IgD-negative memory B cell (primary cell): ENCODE results near the gene ZNF169. TPM values are rescaled to one million over a fixed set of nuclear protein-coding genes. Genes with fewer than 3 reads are reported as not detected.
"Not testable (repeated sequence)": the region's sequence is repeated elsewhere in the genome, so short reads cannot be mapped to it uniquely, and the experiment has no call there.

Source experiments
- H3K27ac Mint-ChIP-seq, 3 donors: one replicate each; pipeline ENCODE4 v1.8.0; 2020 to 2022; ENCODE audit warnings: mild to moderate bottlenecking in 3 of 3, mixed read lengths in 3 of 3, moderate library complexity in 1 of 3
- H3K27me3 Mint-ChIP-seq: one replicate; pipeline ENCODE4 v1.8.0; 2021; ENCODE audit warnings: mixed read lengths
- H3K36me3 Mint-ChIP-seq: one replicate; pipeline ENCODE4 v1.8.0; 2020; ENCODE audit warnings: mild to moderate bottlenecking, mixed read lengths
- H3K4me1 Mint-ChIP-seq, 3 donors: one replicate each; pipeline ENCODE4 v1.8.0; 2020 to 2022; ENCODE audit warnings: mixed read lengths in 3 of 3, mild to moderate bottlenecking in 1 of 3
- H3K4me3 Mint-ChIP-seq, 4 donors: one replicate each; pipeline ENCODE4 v1.8.0; 2020 to 2022; ENCODE audit warnings: mild to moderate bottlenecking in 4 of 4, mixed read lengths in 4 of 4, moderate library complexity in 3 of 4
- H3K9me3 Mint-ChIP-seq, 3 donors: one replicate each; pipeline ENCODE4 v1.8.0; 2020 to 2021; ENCODE audit warnings: mixed read lengths in 3 of 3, mild to moderate bottlenecking in 1 of 3
- polyA plus RNA-seq: library from polyadenylated mRNA; unstranded; fragments of 300-500 nt; fragmentation: Illumina TruSeq; gene quantifications from one replicate; pipeline ENCODE4 v1.2.3, GENCODE V29; 2021

ZNF169 gene
- polyA plus RNA-seq, 1 donor from 2014 or later, result 3.2 TPM

- not testable (repeated sequence) for H3K9me3 Mint-ChIP-seq, H3K27ac Mint-ChIP-seq, H3K4me1 Mint-ChIP-seq, H3K27me3 Mint-ChIP-seq, H3K36me3 Mint-ChIP-seq, H3K4me3 Mint-ChIP-seq
Measured at GRCh38 chr9:94315034-94315984, 56.2 kb downstream of the ZNF169 start.

DNA sequence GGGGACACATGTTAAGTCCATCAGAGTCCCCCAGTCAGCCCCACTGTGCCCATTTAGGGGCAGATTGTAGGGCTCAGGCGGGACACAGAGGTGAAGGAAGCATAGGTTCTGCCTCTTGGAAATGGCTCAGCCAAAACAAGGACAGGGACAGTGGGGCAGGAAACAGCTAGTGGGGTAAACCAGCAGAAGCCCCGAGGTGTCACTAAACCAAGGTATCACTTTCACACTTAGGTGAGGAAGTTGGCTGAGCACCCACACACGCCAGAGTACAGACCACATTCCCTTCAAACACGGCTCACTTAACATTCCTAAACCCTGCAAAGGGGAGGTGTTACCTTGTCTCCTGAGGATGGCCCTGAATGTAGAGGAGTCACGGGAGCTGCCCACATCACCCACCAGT, 57.1 kb downstream of the ZNF169 start:
- not testable (repeated sequence) for H3K9me3 Mint-ChIP-seq, H3K27ac Mint-ChIP-seq, H3K4me1 Mint-ChIP-seq, H3K36me3 Mint-ChIP-seq, H3K27me3 Mint-ChIP-seq, H3K4me3 Mint-ChIP-seq

DNA sequence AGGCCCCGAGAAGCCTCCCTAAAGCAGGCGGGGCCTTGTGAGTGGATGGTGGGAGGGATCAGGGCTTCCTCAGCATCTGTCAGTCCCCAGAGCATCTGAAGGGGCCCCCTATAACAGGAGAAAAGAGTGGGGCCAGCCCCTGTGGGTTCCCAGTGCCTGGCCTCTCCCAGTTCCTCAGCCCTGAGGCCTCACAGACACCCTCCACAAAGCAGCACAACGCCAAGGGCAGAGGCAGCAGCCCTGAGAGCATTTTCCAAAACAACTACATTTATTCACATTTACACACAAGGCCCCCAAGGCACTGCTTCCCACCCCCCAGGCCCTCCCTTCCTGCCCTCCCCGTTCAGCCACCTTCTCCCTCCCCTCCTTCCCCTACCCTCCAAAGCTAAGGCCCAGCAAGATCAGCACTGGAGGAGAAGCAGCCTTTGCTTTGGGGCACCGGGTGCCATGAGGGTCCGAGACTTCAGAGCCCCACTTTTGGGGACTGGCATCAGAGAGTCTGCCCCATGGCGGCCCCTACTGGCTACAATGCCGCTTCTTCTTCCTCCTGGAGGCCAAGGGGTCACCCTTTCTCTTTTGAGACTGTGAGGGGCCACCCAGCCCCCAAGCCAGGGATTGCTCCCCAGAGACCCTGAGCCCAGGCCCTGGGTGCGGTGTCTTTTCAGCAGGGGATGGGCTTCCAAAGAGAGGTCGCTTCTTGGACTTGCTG, 59.0 kb downstream of the ZNF169 start:
- not testable (repeated sequence) for H3K4me3 Mint-ChIP-seq, H3K27ac Mint-ChIP-seq, H3K36me3 Mint-ChIP-seq, H3K27me3 Mint-ChIP-seq, H3K9me3 Mint-ChIP-seq, H3K4me1 Mint-ChIP-seq

DNA sequence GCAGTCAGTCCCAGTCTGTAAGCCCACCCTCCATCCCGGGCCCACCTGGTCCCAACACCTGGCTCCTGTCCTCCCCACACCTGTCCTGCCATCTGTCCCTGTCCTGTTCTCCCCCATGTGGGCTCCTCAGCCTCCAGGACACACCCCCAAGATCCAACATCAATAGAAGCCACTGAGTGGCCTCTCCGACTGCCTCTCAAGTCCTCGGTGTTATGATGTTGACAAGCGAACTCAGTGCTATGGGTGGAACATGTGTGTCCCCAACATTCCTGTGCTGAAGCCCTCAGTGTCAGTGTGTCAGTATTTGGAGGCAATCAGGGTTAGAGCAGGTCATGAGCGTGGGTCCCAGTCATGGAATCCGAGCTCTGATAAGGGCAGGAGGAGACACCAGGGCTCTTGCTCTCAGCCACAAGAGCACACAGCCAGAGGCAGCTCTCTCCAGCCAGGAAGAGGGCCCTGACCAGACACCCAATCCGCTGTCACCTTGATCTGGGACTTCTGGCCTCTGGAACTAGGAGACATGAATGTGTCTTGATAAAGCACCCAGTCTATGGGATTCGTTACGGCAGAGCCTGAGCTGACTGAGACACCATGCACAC, 63.3 kb downstream of the ZNF169 start:
- not testable (repeated sequence) for H3K36me3 Mint-ChIP-seq, H3K4me1 Mint-ChIP-seq

DNA sequence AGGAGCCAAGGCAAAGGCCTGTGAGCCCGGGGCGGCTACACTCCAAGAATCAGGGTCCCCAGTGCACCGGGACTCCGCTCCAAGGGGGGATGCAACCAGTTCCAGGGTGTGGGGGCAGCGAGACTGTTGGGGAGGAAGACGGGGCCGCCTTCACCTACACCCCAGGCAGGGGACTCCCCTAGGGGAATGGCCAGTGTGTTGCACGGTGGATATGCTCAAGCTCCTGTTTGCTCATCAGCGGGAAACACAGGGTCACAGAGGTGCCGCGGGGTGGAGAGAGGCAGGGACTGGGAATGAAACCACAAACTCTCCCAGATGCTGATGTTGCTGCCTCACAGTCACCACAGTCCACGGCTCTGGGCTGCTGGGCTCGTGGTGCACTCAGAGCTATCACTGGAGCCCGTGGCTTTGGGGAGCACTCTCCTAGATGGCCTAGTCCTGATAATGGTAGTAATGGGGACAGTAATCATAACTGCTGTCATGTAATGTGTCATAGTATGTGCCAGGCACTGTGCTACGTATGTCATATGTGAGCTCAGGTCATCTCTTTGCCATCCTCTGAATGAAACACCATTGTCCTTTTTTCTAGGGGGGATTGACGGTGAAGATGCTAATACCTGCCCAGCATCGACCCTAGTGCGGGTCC, 64.2 kb downstream of the ZNF169 start:
- not testable (repeated sequence) for H3K4me1 Mint-ChIP-seq, H3K27ac Mint-ChIP-seq, H3K4me3 Mint-ChIP-seq, H3K9me3 Mint-ChIP-seq, H3K36me3 Mint-ChIP-seq, H3K27me3 Mint-ChIP-seq

More for the DNA sequence above, 63.3 kb downstream of the ZNF169 start:
- H3K4me3 Mint-ChIP-seq, H3K9me3 Mint-ChIP-seq, H3K27ac Mint-ChIP-seq, H3K27me3 Mint-ChIP-seq: not testable (repeated sequence)

- not testable (repeated sequence) for H3K27ac Mint-ChIP-seq, H3K4me1 Mint-ChIP-seq, H3K36me3 Mint-ChIP-seq, H3K4me3 Mint-ChIP-seq, H3K9me3 Mint-ChIP-seq, H3K27me3 Mint-ChIP-seq
Measured at GRCh38 chr9:94325583-94325982, 66.5 kb downstream of the ZNF169 start.

- H3K36me3 Mint-ChIP-seq, H3K4me1 Mint-ChIP-seq, H3K9me3 Mint-ChIP-seq, H3K27me3 Mint-ChIP-seq, H3K27ac Mint-ChIP-seq: not testable (repeated sequence)
- peak within 1 kb of the TSS in 1 of 4 donors; percentile 84 for H3K4me3 Mint-ChIP-seq
Measured at GRCh38 chr9:94328544-94328943, 69.4 kb downstream of the ZNF169 start, which contains the start of gene NUTM2F. TSS of gene NUTM2F (minus strand) at chr9:94328644. CDS start at chr9:94328623, 21 bp downstream.

DNA sequence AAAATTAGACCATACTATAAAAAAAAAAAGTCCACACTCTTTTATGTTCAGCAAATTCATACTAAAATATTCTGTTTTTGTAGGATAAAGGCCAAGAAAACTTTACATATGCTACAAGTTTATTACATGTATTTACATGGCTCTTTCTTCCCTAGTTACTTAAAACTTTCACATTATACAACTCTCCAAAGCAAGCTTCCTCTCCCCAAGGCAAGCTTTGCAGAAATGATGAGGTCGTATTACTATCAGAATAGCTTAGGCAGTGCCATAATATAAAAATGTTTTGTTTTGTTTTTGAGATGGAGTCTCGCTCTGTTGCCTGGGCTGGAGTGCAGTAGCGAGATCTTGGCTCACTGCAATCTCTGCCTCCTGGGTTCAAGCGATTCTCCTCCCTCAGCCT, 77.3 kb downstream of the ZNF169 start:
- not testable (repeated sequence) for H3K4me3 Mint-ChIP-seq, H3K27ac Mint-ChIP-seq, H3K27me3 Mint-ChIP-seq, H3K36me3 Mint-ChIP-seq, H3K9me3 Mint-ChIP-seq, H3K4me1 Mint-ChIP-seq

- not testable (repeated sequence) for H3K4me3 Mint-ChIP-seq, H3K9me3 Mint-ChIP-seq, H3K36me3 Mint-ChIP-seq, H3K4me1 Mint-ChIP-seq, H3K27me3 Mint-ChIP-seq, H3K27ac Mint-ChIP-seq
Measured at GRCh38 chr9:94338723-94339122, 79.6 kb downstream of the ZNF169 start.

DNA sequence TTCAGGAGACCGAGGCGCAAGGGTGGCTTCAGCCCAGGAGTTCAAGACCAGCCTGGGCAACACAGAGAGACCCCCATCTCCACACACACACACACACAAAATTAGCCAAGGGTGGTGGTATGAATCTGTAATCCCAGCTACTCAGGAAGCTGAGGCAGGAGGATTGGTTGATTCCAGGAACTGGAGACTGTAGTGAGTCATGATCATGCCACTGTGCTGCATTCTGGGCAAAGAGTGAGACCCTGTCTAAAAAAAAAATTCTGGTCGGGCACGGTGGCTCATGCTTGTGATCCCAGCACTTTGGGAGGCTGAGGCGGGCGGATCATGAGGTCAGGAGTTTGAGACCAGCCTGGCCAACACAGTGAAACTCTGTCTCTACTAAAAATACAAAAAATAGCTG, 80.6 kb downstream of the ZNF169 start:
- H3K27me3 Mint-ChIP-seq, H3K27ac Mint-ChIP-seq, H3K4me3 Mint-ChIP-seq, H3K4me1 Mint-ChIP-seq, H3K36me3 Mint-ChIP-seq, H3K9me3 Mint-ChIP-seq: not testable (repeated sequence)

DNA sequence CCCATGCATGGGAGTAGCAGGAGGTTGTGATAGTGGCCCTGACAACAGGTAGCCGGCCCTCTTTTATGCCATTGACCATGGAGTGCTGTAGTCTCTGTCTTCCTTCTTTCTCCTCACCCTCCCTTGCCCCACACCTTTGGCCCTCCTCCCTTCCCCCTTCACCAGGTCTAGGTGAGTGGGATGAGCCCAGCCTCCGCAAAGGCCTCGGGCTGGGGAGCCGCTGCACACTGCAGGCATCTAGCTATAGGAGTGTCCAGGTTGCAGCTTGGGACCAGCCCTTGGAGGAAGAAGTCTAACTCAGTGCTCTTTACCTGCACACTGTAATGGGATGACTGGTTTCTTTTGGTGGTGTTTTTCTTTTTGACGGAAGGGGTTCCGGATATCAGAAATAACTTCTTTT, 81.7 kb downstream of the ZNF169 start:
- H3K4me1 Mint-ChIP-seq, H3K4me3 Mint-ChIP-seq, H3K36me3 Mint-ChIP-seq, H3K27me3 Mint-ChIP-seq, H3K27ac Mint-ChIP-seq, H3K9me3 Mint-ChIP-seq: not testable (repeated sequence)

- H3K36me3 Mint-ChIP-seq, H3K4me1 Mint-ChIP-seq, H3K27me3 Mint-ChIP-seq, H3K4me3 Mint-ChIP-seq, H3K9me3 Mint-ChIP-seq, H3K27ac Mint-ChIP-seq: not testable (repeated sequence)
Measured at GRCh38 chr9:94341703-94342102, 82.6 kb downstream of the ZNF169 start.

DNA sequence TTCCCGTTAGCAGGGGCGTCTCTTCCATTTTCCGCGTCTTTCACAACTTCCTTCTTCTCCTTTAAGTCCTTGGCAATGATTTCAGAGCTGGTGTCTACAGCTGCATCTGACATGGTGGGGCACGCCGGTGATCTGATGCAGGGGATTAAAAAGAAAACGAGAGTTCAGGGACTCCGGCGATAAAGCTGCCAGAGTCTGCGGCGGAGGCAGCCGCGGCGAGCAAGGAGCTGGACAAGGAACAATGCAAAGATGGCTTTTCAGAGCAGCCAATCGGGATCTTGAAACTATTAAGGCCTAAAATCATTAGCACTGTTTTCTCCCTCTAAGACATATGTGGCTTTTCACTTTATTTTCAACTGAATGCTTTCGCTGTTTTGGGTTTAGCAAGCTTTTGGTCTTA, 88.4 kb downstream of the ZNF169 start:
- H3K4me1 Mint-ChIP-seq, H3K4me3 Mint-ChIP-seq, H3K36me3 Mint-ChIP-seq, H3K27me3 Mint-ChIP-seq, H3K27ac Mint-ChIP-seq, H3K9me3 Mint-ChIP-seq: not testable (repeated sequence)

GRCh38 chr9:94348754-94349153, 89.7 kb downstream of the ZNF169 start:
- H3K27ac Mint-ChIP-seq, H3K4me3 Mint-ChIP-seq, H3K27me3 Mint-ChIP-seq, H3K36me3 Mint-ChIP-seq, H3K9me3 Mint-ChIP-seq, H3K4me1 Mint-ChIP-seq: not testable (repeated sequence)
